GM18907 (cell line): ENCODE measurements around the gene YIF1B.
"Not testable (repeated sequence)": the region's sequence is repeated elsewhere in the genome, so short reads cannot be mapped to it uniquely, and the experiment has no call there.

Source experiments
- ATAC-seq: cut with Tn5 transposase; IDR thresholded peaks from one replicate; pipeline ENCODE4 v1.9.1; 2021; ENCODE audit warnings: mild to moderate bottlenecking, moderate library complexity; ENCODE audit not compliant: unreplicated experiment

The YIF1B gene

DNA sequence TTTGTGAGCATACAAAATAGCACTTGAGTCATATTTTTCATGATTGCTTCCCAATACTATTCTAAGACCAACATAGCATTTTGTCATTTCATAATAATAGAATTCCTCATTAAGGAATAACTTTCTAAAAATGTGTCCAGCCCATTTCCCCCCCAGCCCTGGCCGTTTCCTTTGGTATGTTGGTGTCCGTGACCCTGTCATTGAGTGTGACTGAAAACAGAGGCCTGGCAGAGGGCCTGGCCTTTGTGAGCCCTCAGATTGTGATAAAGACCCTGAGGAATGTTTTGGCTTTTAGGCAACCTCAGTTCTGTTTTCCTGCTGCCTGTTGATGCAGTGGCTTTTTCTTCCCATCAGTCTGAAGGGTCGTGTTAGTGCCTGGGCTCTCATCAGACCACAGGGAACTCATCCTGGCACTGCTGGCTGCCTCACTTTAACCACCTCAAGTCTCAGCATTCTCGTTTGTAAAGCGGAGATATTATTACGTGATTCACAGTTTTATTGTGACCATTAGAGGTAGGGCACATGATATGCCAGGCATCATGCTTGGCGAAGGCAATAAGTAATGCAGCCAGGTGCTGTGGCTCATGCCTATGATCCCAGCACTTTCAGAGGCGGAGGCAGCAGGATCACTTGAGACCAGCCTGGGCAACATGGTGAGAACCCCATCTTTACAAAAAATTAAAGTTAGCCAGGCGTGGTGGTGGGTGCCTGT, 37.6 kb downstream of the YIF1B start:
- no peak for ATAC-seq

DNA sequence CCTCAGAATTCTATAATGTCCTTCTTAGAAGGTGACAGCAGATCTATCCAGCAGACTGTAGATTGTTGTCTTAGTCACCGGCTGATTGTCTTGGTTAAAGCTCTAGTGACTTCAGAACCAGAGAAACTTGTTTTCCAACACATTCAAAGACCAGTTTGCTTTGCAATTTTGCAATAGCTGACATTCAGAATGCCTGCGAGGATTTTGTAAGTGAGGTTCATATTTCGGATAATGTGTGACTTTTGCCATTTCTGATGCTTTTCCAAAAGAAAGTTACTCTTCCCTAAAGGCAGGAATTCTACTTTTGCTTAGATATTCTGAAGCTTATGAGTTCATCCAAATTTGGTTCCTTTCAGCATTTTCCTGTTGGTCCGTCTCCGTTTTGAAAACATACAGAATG, 38.2 kb downstream of the YIF1B start:
- ATAC-seq = no peak

DNA sequence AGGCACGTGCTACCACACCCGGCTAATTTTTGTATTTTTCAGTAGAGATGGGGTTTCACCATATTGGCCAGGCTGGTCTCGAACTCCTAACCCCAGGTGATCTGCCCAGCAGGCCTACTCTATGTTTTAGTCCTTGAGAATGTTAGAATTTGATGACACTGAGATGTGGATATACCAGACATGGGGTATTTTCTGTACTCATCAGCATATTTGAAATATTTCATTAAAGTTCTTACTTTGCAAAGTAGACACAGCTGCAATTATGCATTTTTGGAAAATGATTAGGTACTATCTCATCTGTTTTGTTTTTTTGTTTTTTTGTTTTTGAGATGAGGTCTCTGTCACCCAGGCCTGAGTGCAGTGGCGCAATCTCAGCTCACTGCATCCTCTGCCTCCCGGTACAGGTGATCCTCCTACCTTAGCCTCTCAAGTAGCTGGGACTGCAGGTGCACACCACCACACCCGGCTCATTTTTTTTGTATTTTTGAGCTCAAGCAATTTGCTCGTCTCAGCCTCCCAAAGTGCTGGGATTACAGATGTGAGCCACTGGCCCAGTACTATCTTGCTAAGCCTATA, 38.7 kb downstream of the YIF1B start:
- no peak for ATAC-seq

GRCh38 chr19:38274739-38275138, 41.0 kb downstream of the YIF1B start:
- ATAC-seq = no peak

DNA sequence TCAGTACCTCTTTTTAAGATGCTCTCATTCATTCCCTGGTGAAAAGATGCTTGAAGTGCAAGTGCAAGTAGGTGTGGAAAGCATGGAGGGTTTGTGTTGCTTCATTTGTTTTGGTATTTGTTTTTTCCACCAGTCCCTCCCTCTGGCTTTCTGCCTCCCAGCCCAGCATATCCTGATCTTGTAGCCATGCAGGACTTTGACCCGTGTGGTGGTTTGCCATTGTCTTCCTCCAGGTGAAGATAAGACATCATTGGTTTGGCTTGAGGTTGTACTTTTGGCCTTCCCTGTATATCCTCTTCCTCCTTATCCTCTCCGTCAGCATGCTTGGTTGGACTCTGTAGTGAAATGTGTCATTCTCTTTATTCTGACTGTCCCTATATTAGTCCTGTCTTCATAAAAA, 42.2 kb downstream of the YIF1B start:
- no peak for ATAC-seq

- ATAC-seq = no peak
Measured at GRCh38 chr19:38270587-38271167, 45.1 kb downstream of the YIF1B start.

DNA sequence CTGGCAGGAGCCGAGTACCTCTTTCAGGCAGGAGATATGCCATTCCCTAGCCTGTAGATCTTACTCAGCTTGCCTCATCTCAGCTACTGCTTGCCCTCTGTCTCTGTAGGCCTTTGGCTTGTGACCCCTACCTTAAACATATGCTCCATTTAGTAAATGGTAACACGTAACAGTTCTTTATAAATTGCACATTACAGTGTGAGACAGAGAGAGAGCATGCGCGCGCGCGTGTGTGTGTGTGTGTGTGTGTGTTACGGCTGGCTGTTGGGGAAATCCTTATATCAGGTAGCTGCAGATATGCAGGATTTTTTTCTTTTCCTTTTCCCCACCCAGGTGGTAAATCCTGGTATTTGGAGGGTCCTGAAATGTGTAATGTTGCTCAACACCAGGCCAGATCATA, 47.2 kb downstream of the YIF1B start:
- no peak for ATAC-seq

- ATAC-seq = no peak
Measured at GRCh38 chr19:38267761-38268483, 47.8 kb downstream of the YIF1B start.

GRCh38 chr19:38266981-38267597, 48.7 kb downstream of the YIF1B start:
- no peak for ATAC-seq

- no peak for ATAC-seq
Measured at GRCh38 chr19:38265921-38266429, 49.8 kb downstream of the YIF1B start.

GRCh38 chr19:38265213-38265861, 50.4 kb downstream of the YIF1B start:
- ATAC-seq = no peak

DNA sequence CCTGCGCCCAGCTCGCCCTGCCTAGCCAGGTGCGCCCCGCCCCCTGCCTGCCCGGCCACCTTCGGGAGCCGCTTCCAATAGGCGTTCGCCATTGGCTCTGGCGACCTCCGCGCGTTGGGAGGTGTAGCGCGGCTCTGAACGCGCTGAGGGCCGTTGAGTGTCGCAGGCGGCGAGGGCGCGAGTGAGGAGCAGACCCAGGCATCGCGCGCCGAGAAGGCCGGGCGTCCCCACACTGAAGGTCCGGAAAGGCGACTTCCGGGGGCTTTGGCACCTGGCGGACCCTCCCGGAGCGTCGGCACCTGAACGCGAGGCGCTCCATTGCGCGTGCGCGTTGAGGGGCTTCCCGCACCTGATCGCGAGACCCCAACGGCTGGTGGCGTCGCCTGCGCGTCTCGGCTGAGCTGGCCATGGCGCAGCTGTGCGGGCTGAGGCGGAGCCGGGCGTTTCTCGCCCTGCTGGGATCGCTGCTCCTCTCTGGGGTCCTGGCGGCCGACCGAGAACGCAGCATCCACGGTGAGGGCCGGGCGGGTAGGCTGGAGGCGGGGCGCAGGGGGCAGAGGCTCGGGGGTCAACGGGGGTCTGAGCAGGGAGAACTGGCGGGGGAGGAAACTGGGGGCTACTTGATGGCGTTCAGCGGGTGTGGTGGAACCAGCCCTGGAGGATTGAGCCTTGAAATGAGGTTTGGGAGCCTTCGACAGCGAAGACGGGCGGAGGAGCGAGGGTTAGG, 51.1 kb downstream of the YIF1B start, which contains the start of gene SPINT2:
SPINT2 (plus strand) TSS at position 88 of the 727 bp plus-strand sequence; CDS start at position 408, 320 bp downstream.
- no peak for ATAC-seq

DNA sequence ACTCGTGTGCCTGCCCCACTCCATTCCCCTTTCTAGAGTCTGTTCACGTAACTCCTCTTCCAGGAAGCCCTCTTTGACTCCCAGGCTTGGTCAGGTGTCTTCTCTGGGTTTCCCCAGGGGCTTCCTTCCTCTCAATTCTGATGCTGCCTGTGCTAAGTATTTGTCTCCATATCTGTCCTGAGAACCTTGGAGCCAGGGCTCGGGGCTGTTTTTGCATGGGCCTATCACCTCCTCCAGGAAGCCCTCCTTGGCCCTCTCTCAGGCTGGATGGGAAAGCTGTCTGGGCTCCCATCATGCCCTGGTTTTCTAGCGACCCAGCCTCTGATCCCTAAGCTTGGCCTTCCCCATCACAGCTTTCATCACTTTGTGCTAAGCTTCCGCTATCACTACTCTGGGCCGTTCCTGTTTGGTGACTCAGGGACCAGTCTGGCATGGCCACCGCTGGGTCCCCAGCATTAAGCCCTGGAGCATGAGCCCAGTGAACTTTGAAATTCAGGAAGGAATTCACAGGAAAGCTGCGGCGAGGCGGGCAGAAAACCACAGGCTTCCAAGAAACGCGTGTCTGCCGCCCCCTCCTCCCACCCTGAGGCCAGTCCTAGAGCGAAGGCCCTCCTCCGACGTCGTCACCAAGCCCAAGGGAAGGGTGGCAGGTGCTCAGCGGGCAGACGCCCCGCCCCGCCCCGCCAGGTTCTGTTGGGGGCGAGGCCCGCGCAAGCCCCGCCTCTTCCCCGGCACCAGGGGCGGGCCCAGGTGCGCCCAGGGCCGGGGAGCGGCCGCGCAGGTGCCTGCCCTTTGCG, 51.9 kb downstream of the YIF1B start:
- no peak for ATAC-seq

DNA sequence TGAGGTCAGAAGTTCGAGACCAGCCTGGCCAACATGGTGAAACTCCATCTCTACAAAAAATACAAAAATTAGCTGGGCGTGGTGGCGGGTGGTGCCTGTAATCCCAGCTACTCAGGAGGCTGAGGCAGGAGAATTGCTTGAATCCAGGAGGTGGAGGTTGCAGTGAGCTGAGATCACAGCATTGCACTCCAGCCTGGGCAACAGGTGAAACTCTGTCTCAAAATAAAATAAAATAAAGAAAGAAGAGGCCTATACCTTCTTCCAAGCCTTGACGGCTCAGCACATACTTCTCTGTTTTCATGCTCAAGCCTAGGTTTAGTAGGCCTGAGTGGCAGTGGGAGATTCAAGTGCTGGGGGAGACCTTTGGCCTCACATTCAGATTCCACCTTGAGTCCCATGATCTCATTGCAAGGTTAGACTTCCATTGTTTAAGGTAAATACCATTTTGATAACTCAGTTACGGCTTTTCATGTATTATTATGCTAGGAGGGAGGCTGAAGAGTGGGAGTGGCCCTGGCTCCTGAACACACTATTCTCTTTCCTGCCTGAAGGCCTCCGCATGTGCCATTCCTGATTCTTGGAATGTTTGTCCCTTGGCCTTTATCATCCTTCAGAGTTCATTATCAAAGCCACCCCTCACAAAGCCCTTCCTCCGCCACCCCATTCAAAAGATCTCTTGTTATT, 53.0 kb downstream of the YIF1B start:
- ATAC-seq = no peak

DNA sequence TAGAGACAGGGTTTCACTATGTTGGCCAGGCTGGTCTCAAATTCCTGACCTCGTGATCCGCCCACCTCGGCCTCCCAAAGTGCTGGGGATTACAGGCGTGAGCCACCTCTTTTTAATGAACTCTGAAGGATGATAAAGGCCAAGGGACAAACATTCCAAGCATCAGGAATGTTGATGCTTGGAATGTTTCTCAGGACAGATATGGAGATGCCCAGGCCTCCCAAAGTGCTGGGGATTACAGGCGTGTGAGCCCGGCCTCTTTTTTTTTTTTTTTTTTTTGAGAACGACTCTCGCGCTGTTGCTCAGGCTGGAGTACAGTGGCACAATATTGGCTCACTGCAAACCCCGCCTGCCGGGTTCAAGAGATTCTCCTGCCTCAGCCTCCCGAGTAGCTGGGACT, 53.8 kb downstream of the YIF1B start:
- ATAC-seq = not testable (repeated sequence)

- ATAC-seq = no peak
Measured at GRCh38 chr19:38255383-38256014, 60.2 kb downstream of the YIF1B start.

GRCh38 chr19:38253788-38254187, 62.0 kb downstream of the YIF1B start:
- ATAC-seq = no peak
